HUES48 (cell line): ENCODE data around the gene CAND2.
A peak's percentile ranks its signal among the peaks of the same experiment; 100 is the strongest.

Source experiments
- H3K27ac ChIP-seq: one replicate; pipeline ENCODE4 v1.7.0; 2013; ENCODE audit warnings: low read depth, low read length, inconsistent platforms
- H3K27me3 ChIP-seq: 2 replicates; pipeline ENCODE4 v1.6.1; 2013; ENCODE audit warnings: mild to moderate bottlenecking, low read length; ENCODE audit not compliant: control insufficient read depth, insufficient read depth
- H3K36me3 ChIP-seq: 2 replicates; pipeline ENCODE4 v1.6.1; 2013; ENCODE audit warnings: low read length; ENCODE audit not compliant: control insufficient read depth, insufficient read depth
- H3K4me1 ChIP-seq: 2 replicates; pipeline ENCODE4 v1.6.1; 2013; ENCODE audit warnings: mild to moderate bottlenecking, low read length; ENCODE audit not compliant: control insufficient read depth, insufficient read depth
- H3K4me3 ChIP-seq: 2 replicates; pipeline ENCODE4 v1.5.1; 2013; ENCODE audit warnings: mild to moderate bottlenecking, low read depth, low read length
- H3K9ac ChIP-seq: 2 replicates; pipeline ENCODE4 v1.6.1; 2013; ENCODE audit warnings: mild to moderate bottlenecking, low read depth, low read length, moderate library complexity
- H3K9me3 ChIP-seq: 2 replicates; pipeline ENCODE4 v1.6.1; 2013; ENCODE audit warnings: low read length; ENCODE audit not compliant: control insufficient read depth, insufficient read depth

The CAND2 gene

DNA sequence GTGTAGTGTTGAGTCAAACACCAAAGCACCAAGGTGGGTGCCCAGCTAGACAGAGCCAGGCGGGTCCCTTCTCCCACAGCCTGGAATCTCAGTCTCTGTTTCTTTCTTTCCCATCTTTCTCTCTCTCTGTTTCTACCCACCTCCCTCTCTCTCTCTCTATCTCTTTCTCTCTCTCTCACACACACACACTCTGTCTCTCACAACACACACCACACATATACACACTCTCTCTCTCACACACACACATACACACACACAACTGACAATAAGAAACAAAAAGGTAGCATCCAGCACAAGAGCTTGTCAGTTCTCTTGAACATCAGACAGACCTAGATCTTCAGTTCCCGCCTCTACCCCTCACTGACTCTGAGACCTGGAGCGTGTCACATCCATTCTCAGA lies 39.8 kb upstream of the CAND2 start:
- H3K4me1 ChIP-seq: peaks cover 8% of the 10 kb centered on the region
- no peaks in the 10 kb centered on the region for H3K27me3 ChIP-seq
- no peak overlapping the region for H3K27ac ChIP-seq

DNA sequence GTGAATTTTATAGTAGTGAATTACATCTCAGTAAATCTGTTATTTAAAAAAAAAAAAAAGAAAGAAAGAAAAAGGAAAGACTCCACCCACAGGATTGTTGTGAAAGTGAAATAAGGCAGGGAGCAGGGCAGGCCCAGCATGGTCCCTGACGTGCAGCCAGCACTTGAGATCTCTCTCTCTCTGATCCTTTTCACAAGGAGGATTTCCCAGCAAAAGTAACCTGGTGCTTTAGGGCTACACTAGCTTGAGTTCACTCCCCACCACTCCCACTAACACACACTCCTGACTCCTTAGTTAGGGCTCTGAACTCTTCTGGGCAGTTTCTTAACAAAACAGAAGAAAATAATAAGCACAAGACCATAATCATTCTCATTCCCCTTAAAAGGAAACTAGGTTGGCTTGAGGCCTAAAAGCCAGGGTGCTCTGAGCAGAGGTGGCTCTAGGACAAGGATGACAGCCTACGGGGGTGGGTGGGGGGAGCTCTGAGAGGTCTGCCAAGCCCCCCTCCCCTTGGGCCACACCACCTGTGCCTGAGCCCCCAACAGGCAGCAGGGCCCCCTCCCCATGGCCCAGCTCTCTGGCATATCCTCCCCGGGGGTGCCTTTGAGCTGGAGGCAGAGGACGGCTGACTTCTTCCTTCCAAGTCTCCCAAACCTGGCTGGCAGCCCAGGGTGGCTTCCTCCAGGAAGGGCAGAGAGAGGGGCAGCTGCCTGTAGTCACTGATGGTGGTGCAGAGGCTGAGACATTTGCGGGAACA lies 38.3 kb upstream of the CAND2 start:
- Histone ChIP-seq H3K9ac (no peak overlapping the region), H3K9me3 (no peaks in the 10 kb centered on the region), H3K4me1 (peaks cover 9% of the 10 kb centered on the region), H3K27me3 (no peaks in the 10 kb centered on the region), H3K27ac (peak overlapping the region; percentile 11), H3K4me3 (no peak overlapping the region), H3K36me3 (no peaks in the 10 kb centered on the region)

More for the DNA sequence above, 39.8 kb upstream of the CAND2 start:
- Histone ChIP-seq H3K9me3 (no peaks in the 10 kb centered on the region), H3K36me3 (no peaks in the 10 kb centered on the region), H3K9ac (no peak overlapping the region), H3K4me3 (no peak overlapping the region)

DNA sequence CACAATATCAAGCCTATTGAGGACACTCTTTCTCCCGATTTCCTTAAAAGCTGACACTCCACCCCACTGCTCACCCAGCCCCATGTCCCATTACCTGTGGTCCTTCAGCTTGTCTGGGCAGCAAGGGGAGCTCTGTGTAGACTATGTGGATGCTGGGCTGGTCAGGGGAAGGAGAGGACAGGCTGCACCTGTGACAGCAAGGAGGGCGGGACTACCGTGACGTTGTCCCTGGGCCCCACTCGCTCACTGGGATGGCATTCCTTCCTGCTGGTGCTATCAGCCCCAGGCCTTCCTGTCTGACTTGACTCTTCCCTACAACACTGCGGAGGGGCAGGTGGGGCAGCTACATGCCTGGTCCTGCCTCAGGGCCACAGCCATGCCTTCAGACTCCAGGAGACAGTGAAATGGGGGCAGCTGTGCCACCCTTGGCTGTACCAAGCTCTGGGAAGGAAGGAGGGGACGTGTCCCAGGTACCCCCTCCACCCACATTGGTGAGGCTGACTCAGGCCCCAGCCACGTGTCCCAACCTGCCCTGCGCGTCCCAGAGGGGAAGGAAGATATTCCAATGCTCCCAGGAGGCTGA lies 37.3 kb upstream of the CAND2 start, which contains the start of gene TMEM40:
Gene TMEM40 (minus strand): TSS at position 163 of the 583 bp plus-strand sequence. CDS start 9,427 bp downstream, outside the sequence.
- H3K27ac ChIP-seq: peak within 1 kb of the TSS; percentile 47
- H3K9ac ChIP-seq: no peak within 1 kb of the TSS
- H3K4me3 ChIP-seq: no peak within 1 kb of the TSS
- no peaks in the 10 kb centered on the region for H3K36me3 ChIP-seq
- H3K27me3 ChIP-seq: no peaks in the 10 kb centered on the region
- peaks cover 13% of the 10 kb centered on the region for H3K4me1 ChIP-seq
- H3K9me3 ChIP-seq: no peaks in the 10 kb centered on the region

DNA sequence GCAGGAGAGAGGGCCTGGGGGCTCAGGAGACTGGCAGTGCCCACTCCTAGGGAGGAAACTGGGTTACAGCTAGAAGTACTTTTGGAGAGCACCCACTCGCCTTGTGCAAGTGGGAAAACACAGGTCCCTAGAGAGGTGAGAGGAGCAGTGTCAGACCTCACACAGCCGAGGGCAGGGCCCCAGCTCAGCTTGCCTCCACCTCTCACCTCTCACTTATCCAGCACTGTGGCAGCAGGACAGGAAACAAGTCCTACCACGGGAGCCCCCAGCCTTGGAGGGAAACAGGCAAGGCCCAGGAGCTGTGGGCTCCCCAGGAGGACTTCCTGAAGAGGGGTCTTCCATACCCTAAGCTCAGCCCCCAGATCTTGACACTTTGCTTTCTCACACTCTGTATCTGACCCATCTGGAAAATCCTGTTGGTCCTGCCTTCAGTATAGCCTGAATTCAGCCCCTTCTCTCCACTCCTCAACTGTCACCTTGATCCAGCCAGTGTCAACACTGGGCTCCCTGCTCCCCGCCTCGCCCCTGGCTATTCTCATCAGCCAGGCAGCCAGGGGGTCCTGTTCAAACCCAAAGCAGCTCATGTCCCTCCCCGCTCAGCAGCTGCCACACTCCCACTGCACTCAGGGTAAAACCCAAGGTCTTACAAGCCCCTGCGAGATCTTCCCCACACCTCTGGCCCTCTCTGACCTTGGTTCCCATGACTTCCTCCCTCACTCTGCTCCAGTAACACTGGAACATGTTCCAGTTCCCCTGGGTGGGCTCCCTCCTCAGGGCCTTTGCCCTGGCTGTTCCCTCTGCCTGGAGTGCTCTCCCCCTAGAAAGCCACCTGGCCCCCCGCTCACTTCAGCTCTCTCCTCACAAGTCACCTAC lies 36.6 kb upstream of the CAND2 start:
- Histone ChIP-seq H3K9me3 (no peaks in the 10 kb centered on the region), H3K4me1 (peaks cover 13% of the 10 kb centered on the region), H3K27me3 (no peaks in the 10 kb centered on the region), H3K36me3 (no peaks in the 10 kb centered on the region), H3K4me3 (no peak overlapping the region), H3K27ac (peak overlapping the region; percentile 47), H3K9ac (no peak overlapping the region)

DNA sequence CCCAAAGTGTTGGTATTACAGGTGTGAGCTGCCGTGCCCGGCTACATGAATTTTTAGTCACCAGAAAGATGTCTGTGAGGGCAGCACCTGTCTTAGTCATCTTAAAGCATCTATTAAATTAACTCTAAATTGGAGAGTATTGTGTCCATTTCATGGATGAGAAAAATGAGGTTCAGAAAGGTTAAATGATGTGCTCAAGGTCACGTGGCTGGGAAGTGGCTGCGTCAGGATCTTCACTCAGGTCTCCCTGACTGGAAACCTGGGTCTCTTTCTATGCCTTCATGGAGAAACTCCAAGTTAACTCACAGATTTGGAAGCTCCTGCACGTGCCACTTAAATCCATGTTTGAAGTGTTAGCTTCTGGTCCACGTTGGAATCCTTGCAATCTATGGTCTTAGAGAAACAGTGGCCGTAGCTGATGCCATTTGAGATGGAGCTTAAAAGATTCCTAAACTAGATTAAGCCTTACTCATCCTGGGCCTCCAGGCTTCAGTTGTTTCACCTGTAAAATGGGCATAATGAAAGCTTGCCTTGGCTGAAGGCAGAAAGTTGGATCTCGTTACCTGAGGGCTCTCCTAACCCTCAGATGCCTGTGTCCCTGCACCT lies 32.2 kb upstream of the CAND2 start:
- H3K9ac ChIP-seq: no peak overlapping the region
- H3K27ac ChIP-seq: no peak overlapping the region
- H3K9me3 ChIP-seq: no peaks in the 10 kb centered on the region
- H3K36me3 ChIP-seq: no peaks in the 10 kb centered on the region
- no peaks in the 10 kb centered on the region for H3K27me3 ChIP-seq
- H3K4me3 ChIP-seq: no peak overlapping the region
- H3K4me1 ChIP-seq: peaks cover 7% of the 10 kb centered on the region

DNA sequence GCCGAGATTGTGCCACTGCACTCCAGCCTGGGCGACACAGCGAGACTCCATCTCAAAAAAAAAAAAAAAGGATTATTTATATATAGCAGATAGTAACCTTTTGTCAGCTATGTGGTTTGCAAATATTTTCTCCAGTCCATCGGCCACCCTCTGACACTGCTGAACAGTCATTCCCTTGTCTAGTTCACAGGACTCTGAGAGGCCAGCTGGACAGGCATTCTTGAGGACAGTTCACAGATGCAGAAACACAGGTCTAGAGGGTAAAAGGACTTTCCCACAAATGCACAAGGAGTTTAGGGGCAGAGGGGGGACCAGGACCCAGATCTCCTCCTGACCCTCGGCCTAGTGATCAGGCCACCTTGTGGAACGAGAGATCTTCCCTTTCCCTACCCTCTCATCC lies 29.9 kb upstream of the CAND2 start:
- Histone ChIP-seq H3K9ac (no peak overlapping the region), H3K27me3 (no peaks in the 10 kb centered on the region), H3K27ac (no peak overlapping the region), H3K4me1 (peaks cover 6% of the 10 kb centered on the region), H3K4me3 (no peak overlapping the region), H3K36me3 (no peaks in the 10 kb centered on the region), H3K9me3 (no peaks in the 10 kb centered on the region)

DNA sequence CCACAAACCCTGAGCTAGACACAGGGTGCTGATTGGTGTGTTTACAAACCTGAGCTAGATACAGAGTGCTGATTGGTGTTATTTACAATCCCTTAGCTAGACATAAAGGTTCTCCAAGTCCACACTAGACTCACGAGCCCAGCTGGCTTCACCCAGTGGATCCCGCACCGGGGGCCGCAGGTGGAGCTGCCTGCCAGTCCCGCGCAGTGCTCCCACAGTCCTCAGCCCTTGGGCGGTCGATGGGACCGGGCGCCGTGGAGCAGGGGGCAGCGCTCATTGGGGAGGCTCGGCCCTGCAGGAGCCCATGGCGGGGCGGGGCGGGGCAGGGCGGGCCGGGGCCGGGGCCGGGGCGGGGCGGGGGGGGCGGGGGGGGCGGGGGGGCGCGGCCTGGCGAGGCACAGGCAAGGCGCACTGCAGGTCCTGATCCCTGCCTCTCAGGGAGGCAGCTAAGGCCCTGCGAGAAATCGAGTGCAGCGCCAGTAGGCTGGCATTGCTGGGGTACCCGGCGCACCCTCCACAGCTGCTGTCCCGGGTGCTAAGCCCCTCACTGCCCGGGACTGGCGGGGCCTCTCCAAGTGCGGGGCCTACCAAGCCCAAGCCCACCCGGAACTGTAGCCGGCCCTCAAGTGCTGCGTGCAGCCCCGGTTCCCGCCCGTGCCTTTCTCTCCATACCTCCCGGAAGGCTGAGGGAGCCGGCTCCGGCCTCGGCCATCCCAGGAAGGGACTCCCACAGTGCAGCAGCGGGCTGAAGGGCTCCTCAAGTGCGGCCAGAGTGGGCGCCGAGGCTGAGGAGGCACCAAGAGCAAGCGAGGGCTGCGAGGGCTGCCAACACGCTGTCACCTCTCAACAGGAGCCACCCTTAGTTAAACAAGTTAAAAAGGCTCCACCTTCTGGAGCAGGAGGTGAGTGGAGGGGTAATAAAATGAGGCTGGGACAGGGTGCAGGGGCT lies 27.6 kb upstream of the CAND2 start:
- Histone ChIP-seq H3K27me3 (no peaks in the 10 kb centered on the region), H3K9ac (no peak overlapping the region), H3K4me1 (no peaks in the 10 kb centered on the region), H3K4me3 (peak overlapping the region; percentile 54; the same call in 1 of the 2 replicates), H3K9me3 (no peaks in the 10 kb centered on the region), H3K36me3 (no peaks in the 10 kb centered on the region), H3K27ac (no peak overlapping the region)

DNA sequence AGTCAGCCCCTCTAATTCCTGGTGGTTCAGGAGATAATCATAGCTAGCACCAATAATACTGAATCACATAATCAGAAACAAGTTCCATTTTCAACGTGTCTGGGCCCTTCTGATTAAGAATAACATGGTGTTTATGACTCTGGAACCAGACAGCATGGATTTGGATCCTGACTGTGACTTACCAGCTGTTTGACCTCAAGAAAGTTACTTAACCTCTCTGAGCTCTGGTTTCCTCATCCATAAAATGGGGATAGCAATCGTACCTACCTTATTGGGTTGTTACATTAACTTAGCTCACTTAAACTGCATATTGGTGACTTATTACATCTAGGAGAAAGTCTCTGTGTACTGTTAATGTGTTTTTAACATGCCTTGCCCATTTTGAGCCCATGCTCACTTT lies 26.7 kb upstream of the CAND2 start:
- Histone ChIP-seq H3K27ac (no peak overlapping the region), H3K9ac (no peak overlapping the region), H3K36me3 (no peaks in the 10 kb centered on the region), H3K27me3 (no peaks in the 10 kb centered on the region), H3K4me3 (no peak overlapping the region), H3K4me1 (no peaks in the 10 kb centered on the region), H3K9me3 (no peaks in the 10 kb centered on the region)

DNA sequence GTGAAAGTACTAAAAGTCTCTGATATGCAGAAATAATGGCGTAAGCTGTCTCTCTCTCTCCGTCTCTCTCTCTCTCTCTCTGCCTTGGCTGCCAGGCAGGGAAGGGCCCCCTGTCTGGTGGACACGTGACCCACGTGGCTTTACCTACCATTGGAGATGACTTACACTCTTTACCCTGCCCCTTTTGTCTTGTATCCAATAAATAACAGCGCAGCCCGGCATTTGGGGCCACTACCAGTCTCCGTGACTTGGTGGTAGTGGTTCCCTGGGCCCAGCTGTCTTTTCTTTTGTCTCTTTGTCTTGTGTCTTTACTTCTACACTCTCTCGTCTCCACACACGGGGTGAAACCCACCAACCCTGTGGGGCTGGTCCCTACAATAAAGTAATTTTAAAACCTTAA lies 25.2 kb upstream of the CAND2 start:
- Histone ChIP-seq H3K27ac (no peak overlapping the region), H3K9ac (no peak overlapping the region), H3K4me3 (no peak overlapping the region), H3K9me3 (no peaks in the 10 kb centered on the region), H3K36me3 (no peaks in the 10 kb centered on the region), H3K4me1 (no peaks in the 10 kb centered on the region), H3K27me3 (no peaks in the 10 kb centered on the region)

DNA sequence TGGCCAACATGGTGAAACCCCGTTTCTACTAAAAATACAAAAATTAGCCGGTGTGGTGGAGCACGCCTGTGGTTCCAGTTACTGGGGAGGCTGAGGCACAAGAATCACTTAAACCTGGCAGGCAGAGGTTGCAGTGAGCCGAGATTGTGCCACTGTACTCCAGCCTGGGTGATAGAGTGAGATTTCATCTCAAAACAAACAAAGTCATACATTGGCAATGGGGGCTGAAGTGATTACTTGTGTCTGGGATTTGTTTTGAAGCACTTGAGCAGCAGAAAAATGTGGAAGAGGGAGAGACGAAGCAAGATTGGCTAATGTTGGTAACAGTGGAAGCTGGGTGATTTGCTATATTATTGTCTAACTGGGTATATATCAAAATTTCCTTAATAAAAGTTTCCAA lies 24.0 kb upstream of the CAND2 start:
- H3K4me1 ChIP-seq: no peaks in the 10 kb centered on the region
- H3K9ac ChIP-seq: no peak overlapping the region
- no peaks in the 10 kb centered on the region for H3K9me3 ChIP-seq
- H3K27ac ChIP-seq: no peak overlapping the region
- no peak overlapping the region for H3K4me3 ChIP-seq
- H3K36me3 ChIP-seq: no peaks in the 10 kb centered on the region
- H3K27me3 ChIP-seq: no peaks in the 10 kb centered on the region
